Measurements from ENCODE around the gene NELFA. TPM values are rescaled to one million over a fixed set of nuclear protein-coding genes. Genes with fewer than 3 reads are reported as not detected.

NELFA gene
- total RNA-seq, 1 experiment from 2014 or later = 56.1 TPM

DNA sequence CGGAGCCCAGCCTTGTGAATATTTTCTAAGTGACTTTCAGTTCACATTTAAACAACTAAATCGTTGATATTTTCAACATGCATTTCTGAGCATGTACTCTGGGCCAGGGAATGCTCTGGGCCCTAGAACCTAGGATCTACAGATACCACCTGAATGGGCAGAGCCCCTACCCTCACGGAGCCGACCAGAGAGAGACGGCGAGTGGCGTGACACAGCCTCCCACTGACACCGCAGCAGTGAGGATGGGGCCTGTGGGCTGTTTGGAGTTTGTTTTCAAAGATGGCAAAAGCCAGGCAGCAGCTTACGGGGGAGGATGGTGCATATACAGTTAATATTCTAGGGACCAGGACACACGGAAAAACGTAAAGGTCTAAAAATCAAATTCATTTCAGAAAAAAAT, 17.7 kb downstream of the NELFA start:
- ChIA-PET RAD21 (ENCODE audit: low non-redundant PET in 1 of 2, low total read pairs in 2 of 2, uncharacterized antibody in 2 of 2, unreplicated experiment in 2 of 2) (no interaction called here), CTCF (no interaction called here), POLR2A (no interaction called here)
- intact Hi-C loops (cut with micrococcal nuclease) = no loop called here
- Histone ChIP-seq H3K27me3 (ENCODE audit: insufficient read depth, low read length) (no peaks in the 10 kb centered on the region), H3K27ac (ENCODE audit: low read depth, low read length) (no peak overlapping the region), H3K36me3 (ENCODE audit: control insufficient read depth in 1 of 2, insufficient read depth in 2 of 2, low read length in 2 of 2) (peaks cover 5 to 20% of the 10 kb centered on the region in 2 experiments; a peak in 3 of 4 replicates), H2AFZ (ENCODE audit: low read depth, low read length, poor library complexity, severe bottlenecking) (no peak overlapping the region), H3K4me1 (ENCODE audit: control insufficient read depth in 1 of 2, insufficient read depth in 2 of 2, low read length in 2 of 2) (no peaks in the 10 kb centered on the region), H4K20me1 (ENCODE audit: insufficient read depth) (no peaks in the 10 kb centered on the region; the same call in 1 of the 2 replicates), H3K9me2 (ENCODE audit: insufficient read depth) (no peaks in the 10 kb centered on the region), H3K4me3 (replicated peaks in 1 of 2; ENCODE audit: low read depth in 1 of 2, low read length in 2 of 2) (no peak overlapping the region), H3K9ac (ENCODE audit: low read length) (no peak overlapping the region), H3K9me3 (ENCODE audit: control insufficient read depth in 1 of 2, insufficient read depth in 1 of 2, low read depth in 1 of 2, low read length in 2 of 2) (no peaks in the 10 kb centered on the region), H3K79me2 (ENCODE audit: insufficient read depth, low read length) (peaks cover 64% of the 10 kb centered on the region), H3K4me2 (ENCODE audit: low read length) (no peak overlapping the region)
- BruUV-seq (replicated peaks) = no TSS peak
- TF ChIP-seq, protein P1, sequence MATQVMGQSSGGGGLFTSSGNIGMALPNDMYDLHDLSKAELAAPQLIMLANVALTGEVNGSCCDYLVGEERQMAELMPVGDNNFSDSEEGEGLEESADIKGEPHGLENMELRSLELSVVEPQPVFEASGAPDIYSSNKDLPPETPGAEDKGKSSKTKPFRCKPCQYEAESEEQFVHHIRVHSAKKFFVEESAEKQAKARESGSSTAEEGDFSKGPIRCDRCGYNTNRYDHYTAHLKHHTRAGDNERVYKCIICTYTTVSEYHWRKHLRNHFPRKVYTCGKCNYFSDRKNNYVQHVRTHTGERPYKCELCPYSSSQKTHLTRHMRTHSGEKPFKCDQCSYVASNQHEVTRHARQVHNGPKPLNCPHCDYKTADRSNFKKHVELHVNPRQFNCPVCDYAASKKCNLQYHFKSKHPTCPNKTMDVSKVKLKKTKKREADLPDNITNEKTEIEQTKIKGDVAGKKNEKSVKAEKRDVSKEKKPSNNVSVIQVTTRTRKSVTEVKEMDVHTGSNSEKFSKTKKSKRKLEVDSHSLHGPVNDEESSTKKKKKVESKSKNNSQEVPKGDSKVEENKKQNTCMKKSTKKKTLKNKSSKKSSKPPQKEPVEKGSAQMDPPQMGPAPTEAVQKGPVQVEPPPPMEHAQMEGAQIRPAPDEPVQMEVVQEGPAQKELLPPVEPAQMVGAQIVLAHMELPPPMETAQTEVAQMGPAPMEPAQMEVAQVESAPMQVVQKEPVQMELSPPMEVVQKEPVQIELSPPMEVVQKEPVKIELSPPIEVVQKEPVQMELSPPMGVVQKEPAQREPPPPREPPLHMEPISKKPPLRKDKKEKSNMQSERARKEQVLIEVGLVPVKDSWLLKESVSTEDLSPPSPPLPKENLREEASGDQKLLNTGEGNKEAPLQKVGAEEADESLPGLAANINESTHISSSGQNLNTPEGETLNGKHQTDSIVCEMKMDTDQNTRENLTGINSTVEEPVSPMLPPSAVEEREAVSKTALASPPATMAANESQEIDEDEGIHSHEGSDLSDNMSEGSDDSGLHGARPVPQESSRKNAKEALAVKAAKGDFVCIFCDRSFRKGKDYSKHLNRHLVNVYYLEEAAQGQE (IDR thresholded peaks at IDR 0.05; ENCODE audit: low read depth) = no peak
- TF ChIP-seq JUND (IDR thresholded peaks at IDR 0.05) = no peak
- TF ChIP-seq, protein P2, sequence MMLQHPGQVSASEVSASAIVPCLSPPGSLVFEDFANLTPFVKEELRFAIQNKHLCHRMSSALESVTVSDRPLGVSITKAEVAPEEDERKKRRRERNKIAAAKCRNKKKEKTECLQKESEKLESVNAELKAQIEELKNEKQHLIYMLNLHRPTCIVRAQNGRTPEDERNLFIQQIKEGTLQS (IDR thresholded peaks at IDR 0.05) = no peak
- TF ChIP-seq, protein P3, sequence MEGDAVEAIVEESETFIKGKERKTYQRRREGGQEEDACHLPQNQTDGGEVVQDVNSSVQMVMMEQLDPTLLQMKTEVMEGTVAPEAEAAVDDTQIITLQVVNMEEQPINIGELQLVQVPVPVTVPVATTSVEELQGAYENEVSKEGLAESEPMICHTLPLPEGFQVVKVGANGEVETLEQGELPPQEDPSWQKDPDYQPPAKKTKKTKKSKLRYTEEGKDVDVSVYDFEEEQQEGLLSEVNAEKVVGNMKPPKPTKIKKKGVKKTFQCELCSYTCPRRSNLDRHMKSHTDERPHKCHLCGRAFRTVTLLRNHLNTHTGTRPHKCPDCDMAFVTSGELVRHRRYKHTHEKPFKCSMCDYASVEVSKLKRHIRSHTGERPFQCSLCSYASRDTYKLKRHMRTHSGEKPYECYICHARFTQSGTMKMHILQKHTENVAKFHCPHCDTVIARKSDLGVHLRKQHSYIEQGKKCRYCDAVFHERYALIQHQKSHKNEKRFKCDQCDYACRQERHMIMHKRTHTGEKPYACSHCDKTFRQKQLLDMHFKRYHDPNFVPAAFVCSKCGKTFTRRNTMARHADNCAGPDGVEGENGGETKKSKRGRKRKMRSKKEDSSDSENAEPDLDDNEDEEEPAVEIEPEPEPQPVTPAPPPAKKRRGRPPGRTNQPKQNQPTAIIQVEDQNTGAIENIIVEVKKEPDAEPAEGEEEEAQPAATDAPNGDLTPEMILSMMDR (IDR thresholded peaks at IDR 0.05 in 2 of 3, conservative IDR thresholded peaks at IDR 0.05 in 1 of 3; ENCODE audit: borderline replicate concordance in 1 of 3, insufficient read depth in 1 of 3, low read depth in 2 of 3, low read length in 2 of 3) = no peak
- TF ChIP-seq TCF7L2 (IDR thresholded peaks at IDR 0.05; ENCODE audit: borderline replicate concordance, extremely low read depth, insufficient read depth, insufficient read length) = no peak
- TF ChIP-seq EZH2phosphoT487 (IDR thresholded peaks at IDR 0.05; ENCODE audit: borderline replicate concordance) = no peak
- TF ChIP-seq FOSL1 (IDR thresholded peaks at IDR 0.05; ENCODE audit: low read depth) = no peak
- TF ChIP-seq ELF1 (IDR thresholded peaks at IDR 0.05; ENCODE audit: borderline replicate concordance, low read depth) = no peak
- no peak for TF ChIP-seq EGR1 (IDR thresholded peaks at IDR 0.05; ENCODE audit: low read depth)
- no peak for TF ChIP-seq SIN3A (IDR thresholded peaks at IDR 0.05; ENCODE audit: low read depth)
- no peak for TF ChIP-seq YY1 (IDR thresholded peaks at IDR 0.05; ENCODE audit: extremely low read depth, insufficient replicate concordance, low read depth, low read length)
- no peak for TF ChIP-seq CBX3 (IDR thresholded peaks at IDR 0.05; ENCODE audit: low read depth)
- no peak for TF ChIP-seq CEBPB (IDR thresholded peaks at IDR 0.05; ENCODE audit: low read depth)
- TF ChIP-seq POLR2AphosphoS5 (IDR thresholded peaks at IDR 0.05; ENCODE audit: low read depth, low read length) = no peak
- no peak for TF ChIP-seq RAD21 (IDR thresholded peaks at IDR 0.05; ENCODE audit: low read depth)
- no peak for TF ChIP-seq SRF (IDR thresholded peaks at IDR 0.05; ENCODE audit: low read depth)
- no peak for ATAC-seq
- no peak for DNase-seq (ENCODE audit: low read depth, low spot score)

Data from HCT116 (cell line).